Measurements from ENCODE around the gene ONECUT3.

The ONECUT3 gene

DNA sequence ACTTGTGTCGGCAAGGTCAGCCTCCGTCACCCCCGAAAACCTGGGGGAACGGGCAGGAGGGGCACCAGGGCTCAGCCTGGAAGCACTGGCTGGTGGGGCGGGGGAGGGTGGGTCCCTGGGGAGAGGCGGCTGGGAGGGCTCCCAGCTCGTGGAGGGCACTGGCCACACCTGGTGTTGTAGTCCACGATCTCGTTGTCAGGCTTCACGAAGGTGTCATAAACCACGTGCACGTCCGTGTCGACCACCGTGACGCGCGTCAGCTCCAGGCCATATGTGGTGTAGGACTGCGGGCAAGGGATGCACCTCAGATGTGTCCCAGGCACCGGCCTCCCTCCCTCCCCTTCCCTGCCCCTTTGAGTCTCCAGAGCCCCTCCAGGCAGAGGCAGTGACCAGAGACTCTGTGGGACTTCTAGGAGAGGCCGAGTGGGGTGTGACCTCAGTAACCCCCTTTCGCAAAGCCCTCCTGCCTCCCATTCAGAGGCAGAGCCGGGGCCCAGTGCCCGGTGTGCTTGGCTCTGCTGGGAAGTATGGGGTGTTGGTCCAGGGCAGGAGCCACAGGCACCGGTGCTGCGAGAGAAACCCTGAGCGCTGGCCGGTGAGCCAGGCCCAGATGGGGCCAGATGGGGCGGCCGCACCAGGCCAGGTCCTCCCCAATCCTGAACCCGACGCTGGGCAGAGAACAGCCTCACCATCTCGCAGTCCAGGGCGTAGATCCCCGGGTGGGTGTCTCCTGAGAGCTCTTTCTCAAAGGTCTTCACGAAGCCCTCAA, 63.4 kb downstream of the ONECUT3 start:
- no peak for DNase-seq

DNA sequence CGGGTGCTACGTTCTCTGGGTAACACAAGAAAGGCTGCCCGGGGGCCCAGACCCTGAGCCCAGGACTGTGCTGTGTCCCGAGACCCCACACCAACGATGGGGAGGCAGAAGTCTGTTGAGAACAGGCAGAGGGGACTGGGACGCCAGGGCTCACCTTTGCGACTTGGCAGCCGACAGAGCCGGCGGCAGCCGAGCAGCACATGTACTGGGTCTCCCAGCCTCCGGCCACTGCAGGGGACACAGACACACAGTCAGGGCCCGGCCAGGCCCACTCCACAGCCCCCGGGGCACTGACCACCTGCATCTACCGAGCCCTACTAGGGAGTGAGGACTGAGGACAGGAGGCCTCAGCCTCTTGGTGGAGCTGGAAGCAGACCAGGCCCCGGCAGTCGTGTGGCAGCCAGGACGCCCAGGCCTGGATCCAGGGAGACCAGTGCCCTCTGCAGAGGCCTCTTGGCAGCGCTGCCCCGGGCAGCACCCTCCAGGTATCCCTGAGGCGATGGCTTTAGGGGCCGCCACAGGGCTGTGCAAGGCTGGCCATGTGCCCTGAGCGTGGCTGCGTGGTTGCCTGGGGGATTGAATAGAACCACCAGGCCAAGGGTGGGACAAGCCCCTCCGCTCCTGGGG, 64.4 kb downstream of the ONECUT3 start:
- no peak for DNase-seq

DNA sequence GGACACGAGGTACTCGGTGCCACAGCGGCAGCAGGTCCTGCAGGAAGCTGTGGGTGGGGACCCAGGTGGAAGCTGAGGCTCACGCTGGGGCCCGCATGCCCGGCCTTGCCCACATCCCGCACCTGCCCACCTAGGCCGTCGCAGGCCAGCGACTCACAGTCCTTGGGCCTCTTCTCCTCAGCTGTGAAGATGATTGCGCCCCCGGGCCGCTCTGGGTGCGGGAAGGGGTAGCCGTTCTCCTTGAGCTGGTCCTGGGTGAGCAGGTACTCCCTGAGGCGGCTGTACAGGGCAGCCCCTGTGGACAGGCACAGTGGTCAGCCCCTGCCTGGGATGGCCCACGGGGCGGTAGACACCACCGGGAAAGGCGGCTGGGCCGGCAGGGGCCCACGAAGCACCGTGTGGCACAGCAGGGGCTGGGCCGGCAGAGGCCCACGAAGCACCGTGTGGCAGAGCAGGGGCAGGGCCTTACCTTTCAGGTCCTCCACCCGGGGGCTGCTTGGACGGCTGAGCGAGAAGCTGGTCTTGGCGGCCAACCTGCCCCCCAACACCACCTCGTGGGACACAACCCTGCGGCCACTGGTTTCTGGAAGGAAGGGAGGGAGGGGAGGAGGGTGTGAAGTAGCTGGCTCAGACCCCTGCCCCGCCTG, 65.4 kb downstream of the ONECUT3 start:
- no peak for DNase-seq

DNA sequence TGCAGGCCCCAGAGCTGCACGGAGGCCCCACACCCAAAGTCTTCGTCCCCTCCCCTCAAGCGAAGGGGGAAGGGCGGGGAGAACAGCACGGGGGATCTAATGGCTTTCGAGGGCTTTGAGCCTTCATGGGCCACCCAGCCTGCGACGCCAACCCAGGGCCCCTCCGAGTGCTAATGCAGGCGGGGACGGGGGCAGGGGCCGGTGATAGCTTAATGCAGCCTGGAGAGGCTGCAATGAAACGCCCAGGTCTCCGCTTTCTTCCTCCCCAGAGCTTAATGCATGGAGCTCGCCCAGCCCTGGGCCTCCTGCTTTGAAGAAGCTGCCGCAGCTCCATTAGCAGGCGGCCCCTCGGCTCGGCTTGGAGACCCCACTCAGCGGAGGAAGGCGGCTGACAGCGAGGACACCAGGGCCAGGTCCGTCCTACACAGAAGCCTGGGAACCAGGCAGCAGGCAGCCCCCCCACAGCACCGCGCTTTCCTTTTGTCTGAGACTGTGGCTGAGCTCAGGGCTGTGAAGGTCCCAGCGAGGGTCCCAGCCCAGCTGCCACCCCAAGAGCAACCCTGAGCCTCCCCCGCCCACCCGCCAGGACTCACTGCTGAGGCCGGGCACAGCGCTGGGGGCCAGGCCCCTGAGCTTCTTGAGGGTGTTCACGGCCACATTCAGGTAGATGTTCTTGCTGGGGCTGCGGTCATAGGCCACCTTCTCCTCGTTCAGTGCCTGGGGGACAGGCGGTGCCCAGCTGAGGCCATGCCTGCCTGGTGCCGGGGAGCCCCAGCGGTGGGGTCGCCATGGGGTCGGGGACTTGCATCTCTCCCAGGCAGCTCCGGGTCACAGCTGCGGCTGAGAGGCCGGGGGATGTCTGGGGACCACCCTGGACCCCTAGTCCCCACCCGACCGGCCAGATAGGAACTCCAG, 66.3 kb downstream of the ONECUT3 start:
- DNase-seq: no peak

DNA sequence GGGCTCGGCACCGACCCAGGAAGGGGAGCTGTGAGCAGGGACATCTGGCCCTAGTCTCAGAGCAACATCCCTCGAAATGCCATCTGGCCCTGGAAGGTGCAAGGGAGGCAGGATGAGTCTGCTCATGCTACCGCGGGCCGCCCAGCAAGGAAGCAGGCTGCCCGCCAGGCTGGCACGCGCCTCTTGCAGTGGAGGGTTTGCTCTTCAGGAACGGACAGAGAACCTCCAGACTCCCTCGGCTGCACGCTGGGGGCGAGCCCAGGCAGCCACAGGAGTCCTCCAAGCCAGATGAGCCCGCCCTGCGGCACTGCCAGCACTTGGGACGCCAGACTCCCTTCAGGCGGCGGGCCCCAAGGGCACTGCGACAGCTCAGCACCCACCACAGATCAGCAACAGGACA, 68.9 kb downstream of the ONECUT3 start:
- no peak for DNase-seq

DNA sequence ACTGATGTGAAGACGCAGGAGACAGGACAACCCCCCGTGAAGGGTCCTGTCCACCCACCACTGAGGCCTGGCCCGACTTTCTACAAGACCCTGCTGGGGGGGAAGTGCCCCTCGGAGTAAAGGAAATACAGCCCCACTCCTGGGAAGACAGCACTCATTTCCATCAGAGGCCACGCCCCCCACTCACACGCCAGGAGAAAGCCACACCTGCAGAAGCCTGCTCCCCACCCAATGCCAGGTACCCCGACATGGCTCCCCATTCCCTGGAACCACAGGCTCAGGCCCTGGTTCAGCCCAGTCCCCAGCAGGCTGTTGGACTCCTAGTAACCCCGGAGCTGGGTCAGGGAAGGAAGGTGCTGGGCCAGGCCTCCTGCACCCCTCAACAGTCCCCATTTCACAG, 69.7 kb downstream of the ONECUT3 start:
- DNase-seq: no peak

DNA sequence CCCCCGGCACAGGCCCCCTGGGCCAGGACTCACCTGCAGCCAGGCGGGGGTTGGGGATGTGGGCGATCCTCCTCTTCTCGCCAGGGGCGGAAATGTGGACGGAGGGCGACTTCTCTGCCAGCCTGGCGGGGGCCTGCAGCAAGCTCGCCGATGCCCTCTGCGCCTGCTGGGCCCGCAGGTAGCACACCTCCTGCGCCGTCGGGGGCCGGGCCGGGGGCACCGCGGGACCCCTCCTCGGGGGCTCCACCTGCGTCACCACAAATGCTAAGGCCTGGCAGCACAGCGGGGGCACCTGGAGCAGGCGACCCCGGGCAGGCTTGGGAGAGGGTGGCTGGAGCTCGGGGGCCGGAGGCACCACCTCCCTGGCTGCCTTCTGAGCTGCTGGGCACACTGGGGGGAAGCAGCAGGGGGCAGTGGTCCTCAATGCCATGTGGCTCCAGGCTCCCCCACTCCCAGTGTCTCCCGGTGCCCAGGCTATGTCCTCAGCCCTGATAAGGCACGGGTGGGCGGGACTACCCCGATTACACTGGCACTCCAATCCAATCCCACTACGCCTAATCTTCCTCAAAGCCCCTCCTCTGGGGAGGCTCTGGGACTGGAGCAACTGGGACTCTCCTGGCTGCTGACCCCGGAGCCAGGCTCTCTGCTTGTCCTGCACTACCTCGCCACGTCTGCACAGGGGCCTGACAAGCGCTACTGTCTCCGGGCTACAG, 70.4 kb downstream of the ONECUT3 start:
- no peak for DNase-seq

DNA sequence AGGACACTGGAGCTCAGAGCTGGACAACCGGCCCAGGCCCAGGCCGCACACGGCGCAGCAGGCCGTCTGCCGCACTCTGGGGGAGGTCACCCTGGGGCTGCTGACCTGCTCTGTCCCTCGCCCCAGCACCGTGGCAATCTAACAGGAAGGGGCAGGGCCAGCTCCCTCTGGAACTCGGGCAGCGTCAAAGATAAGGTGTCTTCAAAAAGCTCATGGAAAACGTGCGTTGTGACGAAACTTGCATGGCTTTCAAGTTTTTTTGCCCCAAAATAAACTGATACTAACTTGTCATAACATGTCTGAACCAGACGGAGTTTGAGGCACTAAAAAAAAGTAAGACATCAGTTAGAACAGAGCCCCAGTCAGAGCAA, 70.9 kb downstream of the ONECUT3 start:
- no peak for DNase-seq

DNA sequence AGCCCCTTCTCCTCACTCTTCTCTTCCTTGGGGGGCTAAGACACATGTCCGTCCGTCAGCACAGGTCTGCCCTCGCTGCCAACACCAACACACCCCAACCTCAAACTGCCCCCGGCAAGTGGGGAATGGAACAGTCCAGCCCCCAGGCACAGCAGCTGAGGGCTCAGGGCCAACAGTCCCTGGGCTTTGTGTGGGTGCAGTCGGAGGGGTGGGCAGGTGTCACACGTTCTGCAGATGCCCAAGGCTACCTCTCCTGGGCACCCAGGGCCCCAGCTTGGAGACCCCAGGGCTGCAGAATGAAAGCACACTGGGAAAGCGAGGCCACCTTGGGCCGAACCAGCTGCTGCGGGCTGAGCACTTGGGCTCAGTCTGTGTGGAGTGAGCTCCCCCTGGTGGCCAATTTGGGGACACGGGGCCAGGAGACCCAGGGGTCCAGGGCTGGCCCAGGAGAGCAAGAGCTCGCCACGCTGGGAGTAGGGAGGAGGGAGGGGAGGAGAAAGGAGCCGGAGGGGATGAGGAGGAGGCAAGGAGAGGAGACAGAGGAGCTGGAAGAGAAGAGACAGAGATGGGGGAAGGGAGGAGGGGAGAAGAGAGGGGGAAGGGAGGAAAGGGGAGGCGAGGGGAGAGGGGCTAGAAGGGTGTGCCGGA, 72.7 kb downstream of the ONECUT3 start:
- DNase-seq: peak; percentile 64

DNA sequence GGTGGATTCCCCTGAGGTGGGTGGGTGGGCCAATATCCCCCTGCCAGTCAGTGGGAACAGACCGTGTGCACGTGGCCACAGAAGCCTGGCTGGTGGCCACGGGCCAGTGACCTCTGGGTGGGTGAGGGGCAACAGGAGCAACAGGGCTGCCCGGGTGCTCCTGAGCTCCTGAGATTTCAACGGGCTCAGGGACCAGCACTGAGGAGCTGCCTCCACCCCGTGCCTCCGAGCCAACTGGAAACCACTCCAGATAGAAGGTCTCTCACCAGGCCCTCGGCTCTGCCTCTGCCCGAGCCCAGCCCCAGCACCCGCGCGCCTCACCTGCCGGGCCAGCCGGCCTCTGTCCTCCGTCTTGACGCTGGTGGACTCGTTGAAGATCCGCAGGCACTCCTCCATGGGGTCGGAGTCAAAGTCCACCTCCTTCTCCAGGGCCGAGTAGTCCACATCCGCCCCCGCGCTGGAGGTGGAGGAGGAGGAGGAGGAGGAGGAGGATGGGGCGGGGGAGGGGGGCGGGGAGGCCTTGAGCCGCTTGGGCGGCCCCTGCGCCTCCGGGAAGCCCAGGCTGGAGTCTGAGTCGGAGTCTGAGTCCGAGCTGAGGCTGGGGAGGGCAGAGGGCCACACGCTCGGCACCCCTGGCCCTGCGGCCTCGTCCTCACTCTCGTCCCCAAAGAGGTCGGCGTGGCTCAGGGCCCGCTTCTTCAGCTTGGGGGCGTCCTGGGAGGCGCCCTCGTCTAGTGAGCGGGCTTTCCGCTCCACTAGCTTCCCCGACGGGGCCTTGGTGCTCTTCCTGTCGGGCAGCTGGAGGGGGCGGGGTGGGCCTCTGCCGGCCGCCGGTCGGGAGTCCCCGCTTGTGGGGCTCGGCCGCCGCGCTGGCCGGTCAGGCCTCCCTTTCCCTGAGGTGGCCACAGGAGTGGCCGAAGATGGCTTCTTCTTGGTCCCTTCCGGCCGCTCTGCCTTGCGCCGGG, 73.5 kb downstream of the ONECUT3 start:
- no peak for DNase-seq

DNA sequence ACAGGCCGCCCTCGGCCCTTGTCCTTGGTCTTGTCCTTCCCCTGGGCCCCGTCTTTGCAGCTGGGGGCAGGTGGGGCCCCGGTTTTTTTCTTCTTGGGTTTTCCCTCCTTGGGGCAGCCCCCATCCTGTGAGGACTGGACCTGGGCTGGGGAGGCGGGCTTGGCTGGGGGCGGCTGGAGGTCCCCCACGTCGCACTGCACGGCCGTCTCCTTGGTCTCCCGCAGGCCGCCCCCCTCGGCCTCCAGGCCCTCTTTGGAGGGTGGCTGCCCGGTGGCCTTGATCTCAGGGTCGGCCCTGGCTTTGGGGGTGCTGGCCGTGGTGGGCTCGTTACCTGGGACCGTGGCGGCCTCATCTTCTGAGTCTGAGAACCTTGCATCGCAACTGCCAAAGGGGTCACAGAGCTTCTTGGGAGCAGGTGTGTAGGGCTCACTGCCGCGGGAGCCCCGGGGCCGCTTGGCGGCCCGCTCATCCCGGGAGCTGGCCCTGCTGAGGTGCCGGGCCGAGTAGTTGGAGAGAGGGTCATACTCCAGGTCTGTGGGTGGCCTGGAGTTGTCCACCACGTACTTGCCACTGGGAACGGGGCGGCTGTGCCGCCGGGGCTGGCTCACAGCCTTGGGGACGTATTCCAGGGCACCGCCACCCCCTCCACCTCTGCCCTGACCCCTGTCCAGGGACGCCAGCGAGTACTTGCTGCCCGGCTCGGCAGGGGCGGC, 74.4 kb downstream of the ONECUT3 start:
- no peak for DNase-seq

DNA sequence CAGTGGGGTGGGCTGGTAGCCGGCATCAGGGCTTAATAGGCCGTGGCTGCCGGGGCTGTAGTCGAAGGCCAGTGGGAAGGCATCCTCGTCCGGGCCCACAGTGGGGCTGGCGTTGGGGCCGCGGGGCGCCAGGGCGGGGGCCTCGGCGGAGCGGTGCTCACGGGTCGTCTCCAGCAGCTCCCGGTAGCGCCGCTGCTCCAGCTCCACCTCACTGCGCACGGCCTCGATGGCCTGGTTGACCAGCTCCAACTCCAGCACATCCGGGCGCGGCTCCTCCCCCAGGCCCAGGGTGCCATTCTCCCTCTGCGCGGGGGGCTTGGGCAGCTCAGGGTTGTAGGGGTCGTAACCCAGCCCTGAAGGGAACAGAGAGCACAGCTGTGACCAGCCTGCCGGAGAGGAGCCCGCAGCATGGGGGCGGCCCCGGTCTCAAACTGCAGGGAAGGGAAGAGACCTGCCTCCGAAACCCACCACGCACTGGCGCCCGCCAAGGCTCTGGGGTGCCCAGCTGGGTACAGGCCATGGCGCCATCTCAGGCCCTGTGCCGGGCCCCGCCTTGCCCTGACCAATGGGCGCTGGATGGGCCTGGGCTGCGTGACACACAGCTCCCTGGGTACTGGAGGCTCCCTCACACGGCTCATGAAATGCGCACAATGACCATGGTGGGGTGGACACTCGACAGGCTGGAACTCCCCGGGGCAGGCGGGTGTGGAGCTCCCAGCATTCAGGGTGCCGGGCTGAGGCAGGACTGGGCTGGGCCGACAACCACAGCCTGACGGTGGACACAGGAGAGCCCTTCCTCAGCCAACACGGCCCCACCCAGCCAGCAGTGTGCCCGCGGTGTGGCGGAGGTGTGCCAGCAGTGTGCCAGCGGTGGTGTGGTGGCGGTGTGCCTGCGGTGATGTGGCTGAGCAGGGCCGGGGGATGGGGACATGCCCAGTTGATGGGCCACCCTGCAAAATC, 75.3 kb downstream of the ONECUT3 start:
- DNase-seq: no peak

DNA sequence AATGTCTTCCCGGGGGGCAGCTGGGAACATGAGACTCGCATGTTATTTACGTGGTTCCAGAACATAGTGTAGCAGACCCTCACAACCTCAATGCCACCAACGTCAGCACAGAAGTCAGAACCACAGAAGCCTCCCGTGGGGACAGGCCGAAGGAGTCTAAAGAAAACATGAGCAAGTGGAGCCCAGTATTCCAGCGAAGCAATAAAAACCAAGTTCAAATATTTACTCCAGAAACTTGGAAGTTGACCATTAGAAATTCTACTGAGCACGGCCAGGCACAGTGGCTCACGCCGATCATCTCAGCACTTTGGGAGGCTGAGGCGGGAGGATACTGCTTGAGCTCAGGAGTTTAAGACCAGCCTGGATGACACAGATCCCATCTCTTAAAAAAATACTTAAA, 76.7 kb downstream of the ONECUT3 start:
- DNase-seq: no peak

DNA sequence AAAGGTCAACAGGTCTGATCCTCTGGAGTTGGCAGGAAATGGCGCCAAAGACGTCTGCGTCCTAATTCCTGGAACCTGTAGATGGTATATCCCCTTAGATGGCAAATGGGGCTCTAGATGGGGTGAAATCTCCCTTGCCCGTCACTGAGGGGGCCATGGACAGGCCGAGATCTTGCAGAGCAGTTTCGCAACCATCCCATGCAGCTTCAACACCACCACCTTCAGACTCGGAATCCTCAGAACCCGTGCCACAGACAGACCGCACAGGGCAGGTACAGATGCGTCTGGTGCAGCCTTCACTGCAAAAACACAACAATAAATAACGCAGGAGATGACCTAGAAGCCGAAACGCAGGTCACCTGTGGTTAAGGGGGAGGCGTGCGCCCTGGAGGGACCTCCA, 77.3 kb downstream of the ONECUT3 start:
- DNase-seq: no peak

Data from OCI-M1 (cell line).